Epithelial cell of proximal tubule (primary cell): ENCODE measurements around the gene PADI1. TPM values are rescaled to one million over a fixed set of nuclear protein-coding genes. Genes with fewer than 3 reads are reported as not detected.

Source experiments
- DNase-seq: peaks from one replicate; pipeline ENCODE4 v3.0.0-alpha.2; 2011; ENCODE audit warnings: low read depth
- H3K4me3 ChIP-seq: 2 replicates; pipeline ENCODE4 v1.5.1; 2011; ENCODE audit warnings: low read depth, mild to moderate bottlenecking, low read length
- CTCF ChIP-seq: conservative IDR thresholded peaks from 2 replicates; pipeline ENCODE4 v1.5.1; 2012; ENCODE audit warnings: low read depth, mild to moderate bottlenecking, low read length
- total RNA-seq: library from RNA; depleted of rRNA; stranded (reverse); fragments of >200 nt; gene quantifications from 2 replicates; pipeline ENCODE4 v1.2.3, GENCODE V29; 2015

Gene PADI1
- total RNA-seq, 1 donor from 2014 or later = 1.1 TPM

- DNase-seq = no peak
- TF ChIP-seq CTCF = no peak
- H3K4me3 ChIP-seq = no peak overlapping the region
These were observed 55.3 kb downstream of the PADI1 start for GRCh38 chr1:17260264-17260663.

GRCh38 chr1:17260738-17261137 is 55.8 kb downstream of the PADI1 start:
- no peak for DNase-seq
- TF ChIP-seq CTCF = no peak
- H3K4me3 ChIP-seq = no peak overlapping the region

- no peak for DNase-seq
- no peak for TF ChIP-seq CTCF
- no peak overlapping the region for H3K4me3 ChIP-seq
These were observed 59.0 kb downstream of the PADI1 start for GRCh38 chr1:17263936-17264335.

DNA sequence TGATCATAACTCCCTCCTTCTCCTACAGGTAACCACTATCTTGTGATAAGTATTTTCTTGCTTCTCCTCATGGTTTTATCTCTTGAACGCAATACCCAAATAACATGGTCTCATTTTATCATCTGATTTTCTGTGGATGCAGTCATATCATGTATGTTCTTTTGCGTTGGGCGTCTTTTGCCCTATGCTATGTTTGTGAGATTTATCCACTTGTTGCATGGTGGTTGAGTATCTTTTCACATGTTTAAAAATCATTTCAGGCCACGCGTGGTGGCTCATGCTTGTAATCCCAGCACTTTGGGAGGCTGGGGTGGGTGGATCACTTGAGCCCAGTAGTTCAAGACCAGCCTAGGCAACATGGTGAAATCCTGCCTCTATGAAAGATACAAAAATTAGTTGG is 59.5 kb downstream of the PADI1 start:
- TF ChIP-seq CTCF = no peak
- no peak for DNase-seq
- H3K4me3 ChIP-seq = no peak overlapping the region

- TF ChIP-seq CTCF = no peak
- no peak for DNase-seq
- no peak overlapping the region for H3K4me3 ChIP-seq
These were observed 60.2 kb downstream of the PADI1 start for GRCh38 chr1:17265162-17265561.

DNA sequence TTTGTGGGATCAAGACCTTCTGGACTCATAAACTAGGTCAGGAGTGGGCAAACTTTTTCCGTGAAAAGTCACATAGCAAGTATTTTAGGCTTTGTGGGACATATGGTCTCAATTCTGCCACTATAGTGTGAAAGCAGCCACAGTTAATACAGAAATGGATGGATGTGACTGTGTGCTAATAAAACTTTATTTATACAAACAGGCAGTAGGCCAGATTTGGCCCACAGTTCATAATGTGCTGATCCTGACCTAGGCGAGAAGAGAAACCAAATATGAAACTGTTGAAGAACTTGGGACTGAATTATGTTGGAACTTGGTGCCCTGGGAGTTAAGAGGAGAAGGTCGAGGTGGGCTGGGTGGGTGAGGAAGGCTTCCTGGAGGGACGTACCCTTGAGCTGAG is 61.0 kb downstream of the PADI1 start:
- H3K4me3 ChIP-seq = no peak overlapping the region
- TF ChIP-seq CTCF = no peak
- no peak for DNase-seq

DNA sequence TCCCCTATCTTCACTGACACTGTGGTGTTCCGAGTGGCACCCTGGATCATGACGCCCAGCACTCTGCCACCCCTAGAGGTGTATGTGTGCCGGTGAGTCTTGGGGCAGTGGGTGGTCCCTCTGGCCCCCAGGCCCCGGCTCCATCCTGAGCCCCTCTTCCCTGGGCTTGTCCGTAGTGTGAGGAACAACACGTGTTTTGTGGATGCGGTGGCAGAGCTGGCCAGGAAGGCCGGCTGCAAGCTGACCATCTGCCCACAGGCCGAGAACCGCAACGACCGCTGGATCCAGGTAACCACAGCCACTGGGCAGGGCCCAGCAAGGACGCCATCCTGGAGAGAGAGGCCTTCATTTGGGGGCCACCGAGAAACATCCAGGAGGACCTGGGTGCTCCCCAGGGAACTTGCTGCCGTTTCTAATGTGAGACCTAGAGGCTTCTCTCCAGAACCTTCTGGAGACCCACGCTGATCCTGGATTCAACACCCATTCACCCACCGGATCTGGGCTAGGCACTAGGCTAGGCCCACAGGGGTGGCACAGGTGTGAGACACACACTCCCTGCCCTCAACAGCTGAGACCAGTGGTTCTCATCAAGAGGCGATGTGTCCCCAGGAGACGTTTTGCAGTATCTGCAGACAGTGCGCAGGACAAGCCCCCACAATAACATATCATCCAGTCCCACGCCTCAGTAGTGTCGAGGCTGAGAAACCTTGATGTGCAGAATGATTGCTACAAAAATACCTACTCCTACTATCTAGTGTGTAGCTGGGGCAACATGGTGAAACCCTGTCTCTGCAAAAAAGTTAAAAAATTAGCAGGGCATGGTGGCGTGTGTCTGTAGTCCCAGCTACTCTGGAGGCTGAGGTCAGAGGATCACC is 66.2 kb downstream of the PADI1 start:
- no peak for DNase-seq
- H3K4me3 ChIP-seq = no peak overlapping the region
- no peak for TF ChIP-seq CTCF
